Measurements from ENCODE around the gene SRRD. TPM values are rescaled to one million over a fixed set of nuclear protein-coding genes. Genes with fewer than 3 reads are reported as not detected.

The SRRD gene
- total and polyA plus RNA-seq, 2 of the 8 experiments (the other 6 are each of a cell fraction or from before 2014, with no cell fraction given), result 17.1 to 25.3 TPM

DNA sequence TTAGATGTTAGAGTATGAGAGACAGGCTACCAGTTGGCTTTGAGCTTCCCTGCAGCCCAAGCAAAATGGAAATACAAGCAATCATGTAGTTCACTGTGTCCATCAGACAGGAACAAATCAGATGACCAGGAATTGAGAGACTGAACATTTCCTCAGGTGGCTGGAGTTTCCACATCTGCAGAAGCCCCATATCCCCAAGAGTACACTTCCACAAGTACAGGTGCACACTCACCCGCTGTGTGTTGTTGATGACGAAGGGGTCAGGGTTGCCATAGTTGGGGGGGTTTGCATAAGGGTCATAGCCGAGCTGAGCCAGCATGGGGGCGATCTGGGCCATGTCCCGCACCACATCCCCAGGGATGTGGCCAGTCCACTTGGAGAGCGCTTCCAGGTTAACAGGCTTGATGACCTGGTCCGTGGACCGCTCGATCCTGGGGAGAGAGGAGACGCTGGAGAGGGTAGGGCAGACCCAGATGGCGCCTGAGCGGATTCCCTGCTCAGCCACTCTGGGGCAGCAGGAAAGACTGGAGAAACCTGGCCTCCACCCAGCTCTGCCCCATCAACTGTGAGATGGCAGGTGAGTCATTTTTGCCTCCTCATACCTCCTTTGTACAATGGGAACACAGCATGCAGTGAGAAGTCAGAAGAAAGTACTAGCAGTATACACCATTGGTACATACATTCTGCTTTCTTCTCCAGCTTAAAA lies 52.5 kb downstream of the SRRD start:
- no peak overlapping the region for H2BK12ac ChIP-seq (ENCODE audit: low read depth, low read length)
- no peaks in the 10 kb centered on the region for H3K23me2 ChIP-seq (ENCODE audit: low read depth, low read length)
- H3K4me3 ChIP-seq (ENCODE audit: extremely low read depth in 1 of 4, insufficient read depth in 2 of 4, low read depth in 3 of 4, low read length in 4 of 4), result no peak overlapping the region
- peaks cover 10 to 49% (median 23%) of the 10 kb centered on the region in 4 experiments for H3K36me3 ChIP-seq (ENCODE audit: control insufficient read depth in 2 of 4, insufficient read depth in 4 of 4, low read length in 3 of 4)
- ChIA-PET POLR2A (ENCODE audit: partially characterized antibody) (interaction anchor here (0.9 to 1.9 kb wide), 4 partner anchors 12 to 48 kb away, joined by 3 to 4 read pairs (median 3); partner anchors contain the start of gene TFIP11), CTCF (ENCODE audit: partially characterized antibody) (interaction anchor here (1.0 to 1.7 kb wide), 4 partner anchors 9 to 129 kb away, joined by 3 to 5 read pairs (median 4); no protein-coding TSS in a partner anchor)
- H3K9ac ChIP-seq (replicated peaks in 1 of 4; ENCODE audit: extremely low read depth in 1 of 4, low read depth in 3 of 4, low read length in 3 of 4), result no peak overlapping the region
- H4K20me1 ChIP-seq (replicated peaks in 1 of 2; ENCODE audit: control insufficient read depth in 1 of 2, insufficient read depth in 2 of 2, low read length in 2 of 2), result peaks cover 7 to 9% of the 10 kb centered on the region in 2 experiments
- H3K79me2 ChIP-seq (ENCODE audit: control insufficient read depth in 1 of 2, insufficient read depth in 2 of 2, low read length in 2 of 2), result peaks cover 0 to 7% of the 10 kb centered on the region in 2 experiments; a peak in 2 of 4 replicates
- no peak overlapping the region for H4K5ac ChIP-seq (ENCODE audit: insufficient read length, low read depth, low read length)
- H3K79me1 ChIP-seq (ENCODE audit: low read depth, low read length), result peaks cover 3% of the 10 kb centered on the region
- H4K8ac ChIP-seq (ENCODE audit: extremely low read depth, insufficient read depth, low read length), result no peak overlapping the region
- H2BK120ac ChIP-seq (replicated peaks; ENCODE audit: low read depth, low read length), result no peak overlapping the region
- WGBS, 2 experiments (ENCODE audit: extremely low coverage in 1 of 2, insufficient coverage in 1 of 2, insufficient read length in 1 of 2, insufficient replicate concordance in 2 of 2, low coverage in 1 of 2, low lambda C conversion rate in 2 of 2, missing lambda C conversion rate in 1 of 2), result 90% methylated on average over 11 of the region's 12 CpGs; no CpG with 5 or more reads in 1 of the 2 experiments
- TF ChIP-seq RXRA (IDR thresholded peaks at IDR 0.05; ENCODE audit: insufficient read depth, low read depth, low read length), result no peak
- TF ChIP-seq NRF1 (IDR thresholded peaks at IDR 0.05; ENCODE audit: low read depth, low read length), result no peak
- no peak for TF ChIP-seq JUND (IDR thresholded peaks at IDR 0.05; ENCODE audit: low read length)
- no peak overlapping the region for H2BK20ac ChIP-seq (ENCODE audit: low read length)
- no peaks in the 10 kb centered on the region for H3K4me1 ChIP-seq (replicated peaks in 1 of 4; ENCODE audit: control insufficient read depth in 3 of 4, insufficient read depth in 4 of 4, low read length in 3 of 4)
- no peak overlapping the region for H2AFZ ChIP-seq (ENCODE audit: low read length)
- H3K18ac ChIP-seq (ENCODE audit: extremely low read depth, low read length), result no peak overlapping the region
- no peak overlapping the region for H3K4ac ChIP-seq (replicated peaks; ENCODE audit: insufficient read length, low read depth, low read length)
- no peaks in the 10 kb centered on the region for H3K9me3 ChIP-seq (ENCODE audit: insufficient read depth in 2 of 2, low read depth in 1 of 2, low read length in 1 of 2)
- no peak for FAIRE-seq
- no peak overlapping the region for H2AK5ac ChIP-seq (ENCODE audit: low read depth, low read length)
- no peak overlapping the region for H3K14ac ChIP-seq (ENCODE audit: insufficient read length)
- no peak overlapping the region for H3K4me2 ChIP-seq (ENCODE audit: insufficient read depth in 1 of 2, low read depth in 2 of 2, low read length in 2 of 2)
- H3K27me3 ChIP-seq (replicated peaks in 1 of 4; ENCODE audit: control insufficient read depth in 3 of 4, extremely low read depth in 1 of 4, insufficient read depth in 3 of 4, low read length in 3 of 4), result no peaks in the 10 kb centered on the region
- no peak overlapping the region for H3K56ac ChIP-seq (replicated peaks; ENCODE audit: insufficient read length, low read depth, low read length)
- H3K27ac ChIP-seq (ENCODE audit: low read depth, low read length), result no peak overlapping the region
- H2BK5ac ChIP-seq (ENCODE audit: low read depth, low read length), result no peak overlapping the region
- H4K91ac ChIP-seq (replicated peaks; ENCODE audit: insufficient read length, low read length), result no peak overlapping the region
- no peak for DNase-seq (ENCODE audit: low read depth in 1 of 2, low spot score in 2 of 2)
- no peak overlapping the region for H3K23ac ChIP-seq (ENCODE audit: insufficient read length)
- H2BK15ac ChIP-seq (ENCODE audit: low read length), result no peak overlapping the region
